GM19455 (cell line): Measurements from ENCODE around the gene IGFBP6.

Experiments
- ATAC-seq: cut with Tn5 transposase; IDR thresholded peaks from one replicate; pipeline ENCODE4 v1.9.1; 2021; ENCODE audit not compliant: unreplicated experiment

IGFBP6 gene, protein sequence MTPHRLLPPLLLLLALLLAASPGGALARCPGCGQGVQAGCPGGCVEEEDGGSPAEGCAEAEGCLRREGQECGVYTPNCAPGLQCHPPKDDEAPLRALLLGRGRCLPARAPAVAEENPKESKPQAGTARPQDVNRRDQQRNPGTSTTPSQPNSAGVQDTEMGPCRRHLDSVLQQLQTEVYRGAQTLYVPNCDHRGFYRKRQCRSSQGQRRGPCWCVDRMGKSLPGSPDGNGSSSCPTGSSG

DNA sequence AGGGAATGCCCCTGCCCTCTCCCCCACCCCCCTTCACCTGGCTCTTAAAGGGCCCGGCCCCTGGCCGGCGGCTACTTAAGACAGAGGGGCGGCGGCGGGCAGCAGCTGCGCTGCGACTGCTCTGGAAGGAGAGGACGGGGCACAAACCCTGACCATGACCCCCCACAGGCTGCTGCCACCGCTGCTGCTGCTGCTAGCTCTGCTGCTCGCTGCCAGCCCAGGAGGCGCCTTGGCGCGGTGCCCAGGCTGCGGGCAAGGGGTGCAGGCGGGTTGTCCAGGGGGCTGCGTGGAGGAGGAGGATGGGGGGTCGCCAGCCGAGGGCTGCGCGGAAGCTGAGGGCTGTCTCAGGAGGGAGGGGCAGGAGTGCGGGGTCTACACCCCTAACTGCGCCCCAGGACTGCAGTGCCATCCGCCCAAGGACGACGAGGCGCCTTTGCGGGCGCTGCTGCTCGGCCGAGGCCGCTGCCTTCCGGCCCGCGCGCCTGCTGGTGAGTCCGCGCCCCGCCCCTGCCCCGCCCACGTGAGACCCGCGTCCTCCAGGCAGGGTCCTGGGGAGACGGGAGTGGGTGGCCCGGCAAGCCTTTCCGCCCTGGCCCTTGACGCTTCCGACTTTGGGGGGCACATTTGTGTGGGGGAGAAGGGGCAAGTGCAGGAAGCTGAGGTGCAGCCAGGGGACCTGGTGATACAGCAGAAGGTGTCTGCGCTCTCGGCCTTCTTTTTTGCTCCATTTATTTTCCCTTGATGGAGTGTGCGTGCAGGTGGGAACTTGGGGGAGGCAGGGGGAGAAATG lies at the start of gene IGFBP6:
Gene IGFBP6 (plus strand): TSS at position 104 of the 790 bp plus-strand sequence. CDS start 51 bp downstream, at position 155.
- ATAC-seq: no peak

DNA sequence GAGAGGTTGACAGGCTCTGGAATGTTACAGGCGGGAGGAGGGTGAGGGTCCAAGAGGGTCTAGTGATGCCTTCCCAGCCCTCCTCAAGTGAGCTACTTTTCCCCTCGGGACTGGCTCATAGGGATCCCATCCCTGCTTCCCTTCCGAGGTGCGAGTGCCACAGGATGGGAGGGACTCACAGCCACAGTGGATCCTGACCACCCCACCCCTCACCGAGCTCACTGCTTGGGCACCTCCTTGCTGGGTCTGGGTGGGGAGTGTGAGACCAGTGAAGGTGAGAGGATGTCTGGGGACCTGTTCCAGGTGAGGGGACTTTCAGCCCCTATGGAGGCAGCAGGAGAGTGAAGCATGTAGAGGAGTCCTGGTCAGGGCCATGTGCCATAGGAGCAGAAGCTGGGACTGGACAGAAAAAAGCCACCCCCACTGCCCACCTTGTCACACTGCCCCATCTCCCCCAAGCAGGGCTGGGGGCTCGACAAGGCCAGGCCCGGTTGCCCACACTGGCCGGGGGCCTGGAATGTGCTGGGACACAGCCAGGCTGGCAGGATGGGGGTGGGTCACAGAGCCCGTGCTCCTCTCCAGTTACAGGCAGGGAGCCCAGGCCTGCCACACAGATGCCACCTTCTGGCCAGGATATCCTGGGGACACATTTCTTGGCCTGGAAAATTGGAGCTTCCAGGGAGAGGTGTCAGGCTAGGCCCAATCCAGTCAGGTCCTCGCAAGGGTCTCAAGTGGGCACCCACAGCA lies 49.3 kb upstream of the IGFBP6 start:
- ATAC-seq: no peak

DNA sequence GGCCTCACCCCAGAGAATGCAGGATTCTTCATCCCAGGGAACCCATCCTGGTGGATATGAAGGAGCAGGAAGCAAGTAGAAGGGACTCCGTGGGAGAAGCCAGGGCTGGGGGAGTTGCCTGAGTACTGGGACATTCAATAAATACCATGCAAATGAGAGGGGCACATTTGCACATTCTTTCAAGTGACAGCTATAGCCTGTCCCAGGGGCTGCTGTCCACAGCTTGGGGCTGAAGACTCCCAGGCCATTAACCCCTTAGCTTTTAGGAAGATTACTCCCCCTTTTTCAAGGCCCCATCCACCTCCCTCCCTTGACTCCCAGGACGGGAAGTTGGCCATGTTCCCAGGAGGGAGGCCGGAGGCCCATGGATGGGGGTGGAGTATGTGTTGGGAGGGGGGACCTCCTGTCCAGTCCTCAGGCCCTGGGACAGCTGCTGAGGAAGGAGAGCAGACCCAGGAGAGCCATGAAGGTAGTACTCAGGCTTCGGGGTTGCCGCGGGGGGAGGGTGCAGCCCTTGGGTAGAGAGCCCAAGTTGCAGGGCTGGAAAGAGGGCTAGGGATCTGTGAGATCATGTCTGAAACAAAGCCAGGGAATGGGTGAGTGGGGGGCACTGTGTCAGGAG lies 48.6 kb upstream of the IGFBP6 start:
- no peak for ATAC-seq

DNA sequence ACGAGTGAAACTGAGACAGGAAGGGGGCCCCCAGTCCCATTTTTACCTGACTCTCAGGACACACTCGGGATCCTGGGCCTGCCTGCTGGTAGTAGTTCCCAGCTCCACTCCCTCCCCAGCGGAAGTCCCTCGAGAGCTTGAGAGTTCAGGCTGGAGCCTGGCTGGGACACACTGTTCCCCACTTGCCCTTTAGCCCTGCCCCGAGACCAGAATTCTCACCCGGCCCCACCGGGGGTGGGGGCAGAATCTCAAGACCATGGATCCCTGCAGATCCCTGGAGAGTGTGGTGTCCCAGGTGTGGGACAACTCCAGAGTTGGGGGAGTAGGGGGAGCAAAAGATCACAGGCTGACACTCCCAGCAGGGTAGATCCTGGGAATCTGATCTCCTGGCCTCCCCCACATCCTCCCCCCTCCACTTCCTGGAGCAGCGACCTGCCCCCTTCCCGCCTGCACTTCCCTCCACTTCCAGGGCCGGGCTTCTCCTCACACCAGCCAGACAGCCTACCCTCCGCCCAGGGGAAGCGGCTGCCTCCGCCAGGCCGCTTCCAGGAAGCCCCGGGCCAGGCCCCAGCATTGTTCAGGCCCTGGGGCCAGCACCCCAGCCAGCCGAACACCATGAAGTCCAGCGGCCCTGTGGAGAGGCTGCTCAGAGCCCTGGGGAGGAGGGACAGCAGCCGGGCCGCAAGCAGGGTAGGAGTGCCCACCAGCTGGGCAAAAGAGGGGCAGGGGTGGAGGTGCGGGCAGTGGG lies 47.7 kb upstream of the IGFBP6 start, which contains the start of gene TNS2:
Gene TNS2 (plus strand): TSS at position 495 of the 748 bp plus-strand sequence. CDS start 121 bp downstream, at position 616.
- ATAC-seq: no peak

DNA sequence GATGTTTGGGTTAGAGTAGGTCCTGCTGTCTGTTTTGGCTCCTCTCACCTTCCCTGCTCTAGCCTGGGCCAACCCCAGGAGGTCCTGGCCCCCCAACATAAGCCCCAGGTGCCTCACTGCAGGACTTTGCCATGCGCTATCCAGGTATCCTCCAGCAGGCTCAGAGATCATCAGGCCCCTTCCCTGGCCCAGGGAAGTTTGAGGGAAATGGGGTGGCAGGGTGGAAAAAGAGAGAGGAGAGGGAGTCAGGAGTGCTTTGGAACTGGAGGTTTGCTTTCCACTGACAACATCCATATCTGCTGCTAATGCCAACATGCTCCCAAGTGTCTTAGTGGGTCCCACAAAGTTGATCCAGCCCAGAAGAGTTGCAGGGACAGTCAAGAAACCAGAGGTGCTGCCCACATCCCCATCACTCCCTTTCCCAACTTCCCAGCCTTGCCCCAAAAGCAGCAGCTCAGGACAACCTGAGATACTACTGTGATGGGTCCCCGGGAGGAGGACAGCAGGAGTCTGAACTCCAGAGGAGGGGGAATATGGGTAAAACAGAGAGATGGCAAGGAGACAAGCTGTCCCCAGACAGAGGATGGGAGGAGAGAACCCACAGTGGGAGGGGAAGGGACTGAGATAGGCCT lies 46.9 kb upstream of the IGFBP6 start:
- ATAC-seq: no peak

DNA sequence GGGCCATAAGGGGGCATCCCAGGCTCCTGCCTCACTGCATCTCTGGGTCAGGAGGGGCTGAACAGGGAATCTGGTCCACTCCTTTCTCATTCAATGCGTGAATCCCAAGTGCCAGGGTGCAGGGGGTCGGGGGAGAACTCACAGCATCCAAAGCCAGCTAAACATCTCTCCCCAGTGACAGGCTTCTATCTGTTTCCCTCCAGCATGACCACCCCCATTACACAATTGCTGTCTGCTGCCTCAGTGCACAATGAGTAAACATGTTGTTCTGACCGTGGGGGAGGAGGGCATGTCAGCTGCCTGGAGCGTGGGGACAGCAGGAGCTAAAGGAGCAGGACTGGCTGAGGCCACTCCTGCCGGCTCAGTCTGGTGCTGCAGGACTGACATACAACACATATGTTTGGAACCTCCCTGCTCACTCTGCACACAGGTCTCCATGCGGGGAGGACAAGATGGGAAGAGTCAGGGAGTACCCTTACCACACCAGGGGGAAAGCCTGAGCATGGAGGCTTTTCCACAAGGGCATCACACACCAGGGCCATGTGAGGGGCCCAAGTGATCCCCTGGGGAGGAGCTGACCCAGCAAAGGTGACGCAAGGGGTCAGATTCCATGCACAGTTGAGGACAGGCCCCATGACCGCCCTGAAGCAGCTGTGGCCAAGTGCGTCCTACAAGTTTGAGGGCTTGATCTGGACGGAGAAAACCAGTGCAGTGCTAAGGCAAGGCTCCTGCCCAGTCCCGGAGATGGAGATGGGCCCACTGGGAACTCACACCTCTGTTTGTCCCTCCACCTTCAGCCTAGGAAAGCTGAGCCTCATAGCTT lies 46.2 kb upstream of the IGFBP6 start:
- no peak for ATAC-seq

DNA sequence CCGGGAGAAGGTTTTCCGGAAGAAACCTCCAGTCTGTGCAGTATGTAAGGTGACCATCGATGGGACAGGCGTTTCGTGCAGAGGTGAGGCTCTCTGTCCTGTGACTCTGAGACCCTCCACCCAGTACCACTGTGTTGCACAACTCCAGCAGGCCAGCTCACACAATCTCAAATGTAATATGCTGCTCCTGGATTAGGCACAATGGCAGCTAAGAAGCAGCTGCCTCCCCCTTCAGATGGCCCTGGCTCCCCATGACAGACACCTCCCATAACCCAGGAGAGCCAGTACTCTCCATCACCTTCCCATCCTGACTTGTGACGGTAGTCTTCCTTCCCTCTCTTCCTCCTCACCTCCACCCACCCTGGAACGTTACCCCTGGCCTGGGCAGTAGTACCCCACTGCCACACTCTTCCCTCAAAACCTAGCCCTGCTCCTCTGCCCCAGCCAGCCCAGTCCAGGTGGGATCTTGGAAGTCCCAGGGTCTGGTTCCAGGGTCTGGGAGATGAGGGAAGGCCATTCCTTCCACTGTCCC lies 45.5 kb upstream of the IGFBP6 start:
- ATAC-seq: no peak

DNA sequence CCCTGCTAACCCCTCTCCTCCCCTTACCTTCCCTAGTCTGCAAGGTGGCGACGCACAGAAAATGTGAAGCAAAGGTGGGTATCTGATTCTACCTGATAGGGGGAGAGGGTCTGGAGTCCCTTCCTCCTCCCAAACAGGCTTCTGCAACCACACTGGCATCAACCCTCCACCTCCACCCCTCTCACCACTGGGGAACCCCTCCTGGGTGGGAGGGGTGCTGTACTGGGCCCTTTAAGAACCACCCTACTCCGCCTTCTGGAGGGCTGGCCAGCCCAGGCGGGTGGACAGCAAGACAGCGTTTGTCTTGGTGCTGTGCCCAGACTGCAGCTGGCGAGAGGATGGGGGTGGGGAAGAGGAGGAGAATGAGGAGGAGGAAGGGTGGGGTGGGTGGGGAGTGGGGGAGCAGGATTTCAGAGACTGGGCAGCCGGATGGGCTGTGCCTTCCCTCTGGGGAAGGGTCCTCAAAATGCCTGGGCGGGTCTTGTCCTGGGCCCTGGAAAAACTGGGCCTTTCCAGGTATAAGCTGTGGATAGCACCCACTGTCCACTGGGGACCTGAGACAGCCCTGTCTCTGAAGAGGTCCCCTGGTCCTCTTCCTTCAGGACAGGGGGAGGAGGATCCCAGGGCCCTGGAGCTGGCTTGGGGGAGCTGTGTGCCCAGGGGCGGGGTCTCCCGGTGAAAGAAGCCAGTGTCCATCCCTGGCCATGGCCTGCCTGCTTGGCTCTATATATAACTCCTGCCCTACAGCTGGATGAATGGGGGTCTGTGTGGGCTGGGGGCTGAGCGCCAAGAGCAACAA lies 44.8 kb upstream of the IGFBP6 start:
- ATAC-seq: no peak

DNA sequence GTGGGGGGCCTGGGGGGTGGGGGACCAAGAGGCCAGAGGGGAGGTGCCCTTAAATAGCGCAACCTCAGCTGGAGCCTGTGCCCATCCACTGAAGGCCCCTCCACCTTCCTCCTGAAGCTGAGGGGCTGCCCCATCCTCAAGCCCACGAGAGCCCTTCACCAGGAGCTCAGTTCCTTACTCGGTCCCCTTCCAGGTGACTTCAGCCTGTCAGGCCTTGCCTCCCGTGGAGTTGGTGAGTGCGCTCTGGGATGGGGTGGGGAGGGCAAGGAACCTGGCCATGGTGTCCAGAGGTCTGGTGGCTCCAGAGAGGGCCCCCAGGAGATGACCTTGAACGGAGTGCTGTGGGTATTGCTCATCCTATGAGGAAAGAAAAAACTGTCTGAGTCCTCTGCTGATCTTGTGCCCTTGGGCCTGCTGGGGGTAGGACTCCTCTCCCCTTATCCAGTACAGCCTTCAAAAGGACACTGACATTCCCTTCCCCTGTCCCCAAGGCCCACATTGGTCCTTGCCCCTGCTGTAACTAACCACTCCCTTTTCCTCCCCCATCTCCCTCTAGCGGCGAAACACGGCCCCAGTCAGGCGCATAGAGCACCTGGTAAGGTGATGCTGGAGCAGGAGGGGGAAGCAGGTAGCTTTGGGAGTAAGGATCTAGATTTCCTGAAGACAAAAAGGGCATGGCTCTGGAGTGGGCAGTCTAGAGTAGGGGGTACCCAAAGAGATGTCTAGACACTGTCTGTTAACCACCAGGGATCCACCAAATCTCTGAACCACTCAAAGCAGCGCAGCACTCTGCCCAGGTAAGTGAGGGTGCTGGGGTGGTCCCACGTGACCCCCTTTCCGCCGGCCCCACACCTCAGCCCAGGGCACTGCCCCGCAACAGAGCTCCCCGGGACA lies 44.0 kb upstream of the IGFBP6 start:
- no peak for ATAC-seq

DNA sequence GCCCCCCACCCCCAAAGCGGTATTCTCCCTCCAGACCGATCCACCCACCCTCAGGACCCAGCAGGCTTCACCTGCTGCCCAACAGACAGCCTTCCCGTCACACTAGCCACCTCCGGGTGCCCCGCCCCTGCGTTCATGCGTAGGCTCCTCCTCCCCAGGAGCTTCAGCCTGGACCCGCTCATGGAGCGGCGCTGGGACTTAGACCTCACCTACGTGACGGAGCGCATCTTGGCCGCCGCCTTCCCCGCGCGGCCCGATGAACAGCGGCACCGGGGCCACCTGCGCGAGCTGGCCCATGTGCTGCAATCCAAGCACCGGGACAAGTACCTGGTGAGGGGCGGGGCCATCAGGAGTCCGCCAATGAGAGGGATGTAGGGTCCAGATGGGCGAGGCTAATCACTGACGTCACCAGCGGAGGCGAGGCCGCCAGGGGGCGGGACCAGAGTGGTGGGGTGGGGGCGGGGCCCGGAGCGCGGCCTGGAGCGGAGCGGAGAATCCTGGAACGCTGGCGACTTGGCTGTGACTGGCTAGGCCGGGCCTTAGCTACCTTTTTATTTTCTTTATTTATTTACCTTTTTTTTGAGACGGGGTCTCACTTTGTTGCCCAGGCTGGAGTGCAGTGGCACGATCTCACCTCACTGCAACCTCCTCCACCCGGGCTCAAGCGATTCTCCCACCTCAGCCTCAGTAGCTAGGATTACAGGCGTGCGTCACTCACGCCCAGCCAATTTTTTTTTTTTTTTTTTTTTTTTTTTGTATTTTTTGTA lies 43.2 kb upstream of the IGFBP6 start:
- peak; percentile 93 for ATAC-seq

DNA sequence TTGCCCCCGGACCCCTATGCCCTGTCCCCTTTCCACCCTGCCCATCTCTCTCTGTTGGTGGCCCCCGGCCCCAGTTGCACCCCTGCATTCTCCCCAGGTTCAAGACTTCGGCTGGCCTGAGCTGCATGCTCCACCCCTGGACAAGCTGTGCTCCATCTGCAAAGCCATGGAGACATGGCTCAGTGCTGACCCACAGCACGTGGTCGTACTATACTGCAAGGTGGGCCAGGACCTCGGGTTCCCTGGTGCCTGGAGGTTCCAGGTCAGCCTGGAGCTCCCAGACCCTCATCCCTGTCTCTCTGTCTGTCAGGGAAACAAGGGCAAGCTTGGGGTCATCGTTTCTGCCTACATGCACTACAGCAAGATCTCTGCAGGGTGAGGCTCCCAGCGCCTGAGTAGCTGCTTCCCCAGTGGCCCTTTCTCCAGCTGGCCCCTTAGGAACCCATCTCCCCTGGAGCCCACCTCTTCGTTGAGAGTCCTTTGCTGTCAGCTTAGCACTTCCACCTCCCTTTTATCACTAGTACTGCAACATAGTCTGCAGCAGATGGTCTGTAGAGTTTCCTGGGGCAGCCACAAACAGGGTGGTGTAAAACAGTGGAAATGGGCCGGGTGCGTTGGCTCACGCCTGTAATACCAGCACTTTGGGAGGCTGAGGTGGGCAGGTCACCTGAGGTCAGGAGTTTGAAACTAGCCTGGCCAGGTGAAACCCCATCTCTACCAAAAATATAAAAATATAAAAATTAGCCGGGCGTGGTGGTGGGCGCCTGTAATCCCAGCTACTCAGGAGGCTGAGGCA lies 41.8 kb upstream of the IGFBP6 start:
- no peak for ATAC-seq

DNA sequence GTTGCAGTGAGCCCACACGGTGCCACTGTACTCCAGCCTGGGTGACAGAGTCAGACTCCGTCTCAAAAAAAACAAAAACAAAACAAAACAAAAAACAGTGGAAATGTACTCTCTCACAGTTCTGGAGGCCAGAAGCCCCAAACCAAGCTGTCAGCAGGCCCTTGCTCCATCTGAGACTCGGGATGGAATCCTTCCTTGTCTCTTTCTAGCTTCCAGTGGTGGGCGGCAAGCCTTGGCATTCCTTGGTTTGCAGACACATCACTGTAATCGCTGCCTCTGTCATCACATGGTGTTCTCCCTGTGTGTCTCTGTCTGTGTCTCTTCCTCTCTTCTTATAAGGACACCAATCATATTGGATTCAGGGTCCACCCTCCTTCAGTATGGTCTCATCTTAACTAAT lies 41.2 kb upstream of the IGFBP6 start:
- no peak for ATAC-seq

DNA sequence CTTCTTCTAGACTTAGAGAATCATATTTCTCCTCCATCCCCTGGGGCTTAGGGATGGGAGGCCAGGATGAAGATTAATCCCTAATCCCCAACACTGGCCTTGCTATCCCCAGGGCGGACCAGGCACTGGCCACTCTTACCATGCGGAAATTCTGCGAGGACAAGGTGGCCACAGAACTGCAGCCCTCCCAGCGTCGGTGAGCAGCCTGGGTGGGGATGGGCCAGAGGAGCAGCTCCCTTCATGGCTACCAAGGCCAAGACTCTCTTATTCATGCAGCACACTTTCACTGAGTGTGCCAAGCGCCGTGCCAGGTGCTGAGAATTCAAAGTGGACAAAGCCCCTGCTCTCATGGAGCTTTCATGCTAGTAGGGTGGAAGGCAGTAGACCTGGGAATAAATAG lies 40.6 kb upstream of the IGFBP6 start:
- ATAC-seq: no peak

DNA sequence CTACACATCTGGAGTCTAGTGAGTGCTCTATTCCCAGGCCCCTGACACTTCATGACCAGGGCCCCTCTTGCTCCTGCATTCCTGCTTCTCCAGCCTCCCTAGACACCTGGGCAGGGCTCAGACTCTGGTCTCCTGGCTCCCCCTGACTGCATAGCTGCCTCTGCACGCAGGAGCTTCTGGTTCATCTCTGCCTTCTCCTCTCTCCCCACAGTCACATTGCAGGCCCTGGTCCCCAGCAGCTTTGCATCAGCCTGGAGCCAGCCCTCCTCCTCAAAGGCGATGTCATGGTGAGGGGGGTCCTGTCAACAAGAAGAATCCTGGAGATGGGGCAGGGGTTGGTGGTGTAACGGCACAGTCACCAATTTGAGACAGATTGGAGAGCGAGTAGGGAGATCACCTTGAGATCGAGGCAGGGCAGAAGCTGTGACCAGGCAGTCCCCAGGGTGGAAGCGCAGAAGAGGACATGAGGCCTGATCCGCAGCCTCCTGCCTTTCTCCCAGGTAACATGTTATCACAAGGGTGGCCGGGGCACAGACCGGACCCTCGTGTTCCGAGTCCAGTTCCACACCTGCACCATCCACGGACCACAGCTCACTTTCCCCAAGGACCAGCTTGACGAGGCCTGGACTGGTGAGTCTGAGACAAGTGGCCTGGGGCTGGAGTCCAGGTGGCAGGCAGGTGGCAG lies 39.5 kb upstream of the IGFBP6 start:
- no peak for ATAC-seq
